ENCODE measurements around the gene TOMM40.
"Not testable (repeated sequence)": the region's sequence is repeated elsewhere in the genome, so short reads cannot be mapped to it uniquely, and the experiment has no call there.

The TOMM40 gene

GRCh38 chr19:44857837-44858236 lies 33.2 kb upstream of the TOMM40 start:
- no peak for DNase-seq (ENCODE audit: low spot score)
- no peak overlapping the region for H3K27ac ChIP-seq
- no peak for TF ChIP-seq CTCF (conservative IDR thresholded peaks at IDR 0.05; ENCODE audit: low read depth)
- ChIA-PET POLR2A (ENCODE audit: low non-redundant PET) (no interaction called here), CTCF (interaction anchor here (0.6 to 1.0 kb wide), 3 partner anchors 12 to 324 kb away, joined by 3 to 5 read pairs (median 3); partner anchors contain the start of gene NECTIN2)

GRCh38 chr19:44861576-44861975 lies 29.5 kb upstream of the TOMM40 start:
- H3K27ac ChIP-seq; POLR2A ChIA-PET (ENCODE audit: low non-redundant PET); DNase-seq (ENCODE audit: low spot score): not testable (repeated sequence)
- CTCF ChIA-PET, result interaction anchor here (0.7 kb wide), 1 partner anchor 137 kb away, joined by 7 read pairs; no protein-coding TSS in a partner anchor

- TF ChIP-seq CTCF (conservative IDR thresholded peaks at IDR 0.05; ENCODE audit: low read depth), result no peak
- ChIA-PET CTCF (no interaction called here), POLR2A (ENCODE audit: low non-redundant PET) (no interaction called here)
Measured at GRCh38 chr19:44863990-44864389, 27.1 kb upstream of the TOMM40 start.

GRCh38 chr19:44865196-44865767 lies 25.8 kb upstream of the TOMM40 start:
- POLR2A ChIA-PET (ENCODE audit: low non-redundant PET), result no interaction called here
- no peak for TF ChIP-seq CTCF (conservative IDR thresholded peaks at IDR 0.05; ENCODE audit: low read depth)
- DNase-seq (ENCODE audit: low spot score), result no peak
- no peak overlapping the region for H3K27ac ChIP-seq
- CTCF ChIA-PET, result interaction anchor here (0.7 kb wide), 1 partner anchor 315 kb away, joined by 4 read pairs; no protein-coding TSS in a partner anchor

More at GRCh38 chr19:44863990-44864389, 27.1 kb upstream of the TOMM40 start:
- no peak for DNase-seq (ENCODE audit: low spot score)
- no peak overlapping the region for H3K27ac ChIP-seq

GRCh38 chr19:44866664-44867063 lies 24.4 kb upstream of the TOMM40 start:
- DNase-seq (ENCODE audit: low spot score), result no peak
- TF ChIP-seq CTCF (conservative IDR thresholded peaks at IDR 0.05; ENCODE audit: low read depth), result no peak
- ChIA-PET CTCF (interaction anchor here (0.7 to 0.9 kb wide), 2 partner anchors 11 to 131 kb away, joined by 3 read pairs; no protein-coding TSS in a partner anchor), POLR2A (ENCODE audit: low non-redundant PET) (no interaction called here)
- H3K27ac ChIP-seq, result no peak overlapping the region

GRCh38 chr19:44867578-44867977 lies 23.5 kb upstream of the TOMM40 start:
- no peak for DNase-seq (ENCODE audit: low spot score)
- ChIA-PET CTCF (no interaction called here), POLR2A (ENCODE audit: low non-redundant PET) (no interaction called here)
- H3K27ac ChIP-seq, result peak overlapping the region; percentile 25
- TF ChIP-seq CTCF (conservative IDR thresholded peaks at IDR 0.05; ENCODE audit: low read depth), result no peak

- ChIA-PET CTCF (interaction anchor here (0.5 to 1.0 kb wide), 3 partner anchors 14 to 847 kb away, joined by 3 to 4 read pairs (median 3); no protein-coding TSS in a partner anchor), POLR2A (ENCODE audit: low non-redundant PET) (no interaction called here)
- peak overlapping the region; percentile 43; the same call in 1 of the 2 replicates for H3K27ac ChIP-seq
- DNase-seq (ENCODE audit: low spot score), result no peak
- no peak for TF ChIP-seq CTCF (conservative IDR thresholded peaks at IDR 0.05; ENCODE audit: low read depth)
Measured at GRCh38 chr19:44869733-44870470, 21.2 kb upstream of the TOMM40 start.
